ENCODE results near the gene RBMS3.

DNA sequence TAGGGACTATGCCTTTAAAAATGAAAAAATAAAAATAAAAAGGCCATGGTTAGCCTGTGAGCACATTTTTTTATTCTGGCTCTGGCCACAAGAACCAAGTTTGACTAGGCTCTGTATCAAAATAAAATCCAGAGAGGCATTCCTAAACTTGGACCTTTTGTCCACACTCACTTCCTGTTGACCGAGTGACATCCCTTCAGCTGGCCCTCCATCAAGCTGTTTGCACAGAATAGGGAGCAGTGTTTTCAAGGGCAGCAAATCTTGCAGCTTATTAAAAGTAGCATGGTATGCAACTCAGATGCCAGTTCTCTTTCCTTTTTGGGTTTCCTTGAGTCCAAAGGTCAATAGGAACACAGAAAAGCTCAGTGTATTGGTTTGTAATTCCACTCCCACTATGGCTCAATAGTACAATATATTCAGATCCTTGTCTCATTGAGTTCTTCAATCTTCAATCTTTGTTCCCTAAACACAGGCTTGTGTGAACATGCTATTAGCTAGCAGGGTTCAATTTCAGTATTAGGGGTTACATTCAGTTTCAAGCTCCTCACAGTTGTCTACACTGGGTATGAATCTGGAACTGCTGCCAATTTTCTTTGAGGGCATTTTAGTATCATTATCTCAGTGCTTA is 244.5 kb downstream of the RBMS3 start:
- TF ChIP-seq, protein P1, sequence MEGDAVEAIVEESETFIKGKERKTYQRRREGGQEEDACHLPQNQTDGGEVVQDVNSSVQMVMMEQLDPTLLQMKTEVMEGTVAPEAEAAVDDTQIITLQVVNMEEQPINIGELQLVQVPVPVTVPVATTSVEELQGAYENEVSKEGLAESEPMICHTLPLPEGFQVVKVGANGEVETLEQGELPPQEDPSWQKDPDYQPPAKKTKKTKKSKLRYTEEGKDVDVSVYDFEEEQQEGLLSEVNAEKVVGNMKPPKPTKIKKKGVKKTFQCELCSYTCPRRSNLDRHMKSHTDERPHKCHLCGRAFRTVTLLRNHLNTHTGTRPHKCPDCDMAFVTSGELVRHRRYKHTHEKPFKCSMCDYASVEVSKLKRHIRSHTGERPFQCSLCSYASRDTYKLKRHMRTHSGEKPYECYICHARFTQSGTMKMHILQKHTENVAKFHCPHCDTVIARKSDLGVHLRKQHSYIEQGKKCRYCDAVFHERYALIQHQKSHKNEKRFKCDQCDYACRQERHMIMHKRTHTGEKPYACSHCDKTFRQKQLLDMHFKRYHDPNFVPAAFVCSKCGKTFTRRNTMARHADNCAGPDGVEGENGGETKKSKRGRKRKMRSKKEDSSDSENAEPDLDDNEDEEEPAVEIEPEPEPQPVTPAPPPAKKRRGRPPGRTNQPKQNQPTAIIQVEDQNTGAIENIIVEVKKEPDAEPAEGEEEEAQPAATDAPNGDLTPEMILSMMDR (IDR thresholded peaks at IDR 0.05): no peak
- no peak for TF ChIP-seq POLR2A (IDR thresholded peaks at IDR 0.05)
